ENCODE data around the gene GYS2. TPM values are rescaled to one million over a fixed set of nuclear protein-coding genes. Genes with fewer than 3 reads are reported as not detected.

The GYS2 gene
- total and polyA plus RNA-seq, 9 of the 15 experiments (the other 6 are each of a cell fraction or from before 2014, with no cell fraction given): not detected

- ChIA-PET CTCF (ENCODE audit: low intra/inter-chr PET ratio) (no interaction called here), POLR2A (no interaction called here)
- WGBS (ENCODE audit: insufficient coverage, low coverage, missing lambda C conversion rate): 25% methylated on average over 2 of the region's 2 CpGs
- DNase-seq (ENCODE audit: extremely low read depth in 1 of 4, low spot score in 3 of 4): no peak
- H3K9me3 ChIP-seq (replicated peaks; ENCODE audit: control insufficient read depth, insufficient read depth, low read depth, low read length): no peaks in the 10 kb centered on the region
- peaks cover 0 to 9% of the 10 kb centered on the region in 2 experiments; a peak in 2 of 5 replicates for H3K4me1 ChIP-seq (replicated peaks in 1 of 2; ENCODE audit: control insufficient read depth in 2 of 2, insufficient read depth in 2 of 2, low read length in 2 of 2)
- ATAC-seq: no peak
- no peak overlapping the region for H3K9ac ChIP-seq (ENCODE audit: insufficient read depth in 1 of 2, low read depth in 2 of 2, low read length in 2 of 2)
- peaks cover 48% of the 10 kb centered on the region for H3K79me2 ChIP-seq (ENCODE audit: control insufficient read depth, insufficient read depth, low read length)
- FAIRE-seq: peak; percentile 26
- 0 out of 2 replicates have a peak, but pooled peaks cover 3% of the 10 kb centered on the region for H4K20me1 ChIP-seq (replicated peaks; ENCODE audit: control insufficient read depth, insufficient read depth, low read length)
- no TSS peak for BruUV-seq (replicated peaks)
- peaks cover 23% of the 10 kb centered on the region; the same call in 2 of the 3 replicates for H3K36me3 ChIP-seq (ENCODE audit: control insufficient read depth, insufficient read depth, low read length)
- intact Hi-C loops (cut with micrococcal nuclease): loop anchor here (10.0 kb wide), 1 partner anchor 149 kb away; the partner anchor contains the start of gene LDHB
- no peak overlapping the region for H3K27ac ChIP-seq (ENCODE audit: extremely low read depth, low read depth, low read length)
- H2AFZ ChIP-seq (ENCODE audit: low read depth, low read length): no peak overlapping the region
- H3K9me1 ChIP-seq (ENCODE audit: control insufficient read depth, insufficient read depth, low read length): no peaks in the 10 kb centered on the region
- H3K27me3 ChIP-seq (ENCODE audit: control insufficient read depth in 2 of 2, insufficient read depth in 2 of 2, low read length in 2 of 2): no peaks in the 10 kb centered on the region
- H3K4me3 ChIP-seq: no peak overlapping the region
- H3K4me2 ChIP-seq (ENCODE audit: insufficient read depth, low read length): no peak overlapping the region
- TF ChIP-seq DNMT1 (IDR thresholded peaks at IDR 0.05): no peak
- no peak for TF ChIP-seq OTX1 (CRISPR knock-in tag; IDR thresholded peaks at IDR 0.05)
- no peak for TF ChIP-seq PKNOX1 (IDR thresholded peaks at IDR 0.05)
- no peak for TF ChIP-seq EHMT2 (IDR thresholded peaks at IDR 0.05)
- TF ChIP-seq ZFX (CRISPR knock-in tag; IDR thresholded peaks at IDR 0.05): no peak
- TF ChIP-seq CBFB (CRISPR knock-in tag; IDR thresholded peaks at IDR 0.05): no peak
- no peak for TF ChIP-seq GABPA (tag; conservative IDR thresholded peaks at IDR 0.05; ENCODE audit: low read depth)
- TF ChIP-seq MIER1 (IDR thresholded peaks at IDR 0.05; ENCODE audit: low read depth): no peak
- TF ChIP-seq MTA2 (IDR thresholded peaks at IDR 0.05; ENCODE audit: low read depth): no peak
- TF ChIP-seq BCOR (IDR thresholded peaks at IDR 0.05): no peak
- no peak for TF ChIP-seq NRF1 (conservative IDR thresholded peaks at IDR 0.05 in 1 of 2, IDR thresholded peaks at IDR 0.05 in 1 of 2)
- no peak for TF ChIP-seq HINFP (tag; conservative IDR thresholded peaks at IDR 0.05; ENCODE audit: low read depth)
- TF ChIP-seq ETV1 (tag; conservative IDR thresholded peaks at IDR 0.05; ENCODE audit: low read depth): no peak
- in situ Hi-C loops (cut with MboI): no loop called here
Measured at GRCh38 chr12:21505888-21506287, 98.8 kb downstream of the GYS2 start.

All from K562 (cell line).